COLO668 (cell line): ENCODE measurements around the gene NUDT3.
"Not testable (repeated sequence)": the region's sequence is repeated elsewhere in the genome, so short reads cannot be mapped to it uniquely, and the experiment has no call there.

Source experiments
- DNase-seq: peaks from one replicate; lab custom pipeline; 2025; ENCODE audit not compliant: unreplicated experiment; lab: John Stamatoyannopoulos, UW

NUDT3 gene

DNA sequence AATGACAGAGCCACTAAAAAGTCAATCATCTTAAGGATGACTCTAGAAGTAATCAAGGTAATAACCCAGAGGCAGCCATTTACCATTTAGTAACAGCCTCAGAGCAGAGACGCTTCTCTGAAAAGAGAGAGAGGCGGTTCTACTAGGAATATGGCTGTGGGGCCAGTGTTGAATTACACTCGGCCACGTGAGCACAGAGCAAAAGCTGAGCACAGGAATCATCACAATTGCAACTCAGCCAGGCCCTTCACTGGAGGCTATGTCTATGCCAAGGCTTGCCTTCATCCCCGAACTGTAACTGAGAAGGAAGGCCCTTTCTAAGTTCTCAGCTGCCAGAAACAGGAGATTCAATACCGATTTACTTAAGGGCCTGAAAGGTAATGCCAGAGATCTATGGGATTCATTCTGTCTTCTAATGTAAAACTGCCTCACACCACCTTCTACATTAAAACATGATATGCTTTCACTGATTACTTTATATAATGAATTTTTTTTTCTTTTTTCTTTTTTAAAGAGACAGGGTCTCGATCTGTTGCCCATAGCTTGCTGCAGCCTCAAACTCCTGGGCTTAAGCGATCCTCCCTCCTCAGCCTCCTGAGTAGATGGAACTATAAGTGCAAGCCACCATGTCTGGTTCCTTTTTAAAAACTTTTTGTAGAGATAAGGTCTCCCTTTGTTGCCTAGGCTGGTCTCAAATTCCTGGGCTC, 67.6 kb downstream of the NUDT3 start:
- no peak for DNase-seq

DNA sequence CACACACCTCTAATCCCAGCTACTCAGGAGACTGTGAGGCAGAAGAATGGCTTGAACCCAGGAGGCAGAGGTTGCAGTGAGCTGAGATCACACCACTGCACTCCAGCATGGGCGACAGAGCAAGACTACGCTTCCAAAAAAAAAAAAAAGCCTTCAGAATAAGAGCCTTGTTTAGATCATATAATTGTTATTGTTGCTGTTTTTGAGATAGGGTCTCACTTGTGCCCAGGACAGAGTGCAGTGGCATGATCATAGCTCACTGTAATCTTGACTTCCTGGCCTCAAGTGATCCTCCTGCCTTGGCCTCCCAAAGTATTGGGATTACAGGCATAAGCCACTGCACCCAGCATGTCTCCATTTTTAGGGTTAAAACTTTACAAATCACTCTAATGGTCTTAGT, 68.2 kb downstream of the NUDT3 start:
- DNase-seq, result not testable (repeated sequence)

DNA sequence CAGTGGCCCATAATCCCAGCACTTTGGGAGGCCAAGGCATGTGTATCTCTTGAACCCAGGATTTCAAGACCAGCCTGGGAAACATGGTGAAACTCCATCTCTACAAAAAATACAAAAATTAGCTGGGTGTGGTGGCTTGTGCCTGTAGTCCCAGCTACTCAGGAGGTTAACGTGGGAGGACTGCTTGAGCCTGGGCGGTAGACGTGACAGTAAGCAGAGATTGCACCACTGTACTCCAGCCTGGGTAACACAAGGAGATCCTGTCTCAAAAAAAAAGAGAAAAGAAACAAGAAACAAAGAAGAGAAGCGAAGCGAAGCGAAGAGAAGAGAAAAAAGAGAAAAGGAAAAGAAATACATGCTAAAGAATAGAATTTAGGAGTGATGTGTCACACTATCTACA, 69.2 kb downstream of the NUDT3 start:
- DNase-seq, result no peak

DNA sequence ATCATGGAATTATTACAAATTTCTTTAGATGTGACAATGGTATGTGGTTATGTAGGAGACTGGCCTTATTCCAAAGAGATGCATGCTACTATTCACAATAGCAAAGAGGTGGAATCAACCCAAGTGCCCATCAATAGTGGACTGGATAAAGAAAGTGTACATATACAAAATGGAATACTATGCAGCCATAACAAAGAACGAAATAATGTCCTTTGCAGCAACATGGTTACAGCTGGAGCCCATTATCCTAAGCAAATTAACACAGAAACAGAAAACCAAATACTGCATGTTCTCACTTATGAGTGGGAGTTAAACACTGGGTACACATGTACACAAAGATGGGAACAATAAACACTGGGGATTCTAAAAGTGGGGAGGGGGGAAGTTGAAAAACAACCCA, 69.7 kb downstream of the NUDT3 start:
- DNase-seq, result no peak

DNA sequence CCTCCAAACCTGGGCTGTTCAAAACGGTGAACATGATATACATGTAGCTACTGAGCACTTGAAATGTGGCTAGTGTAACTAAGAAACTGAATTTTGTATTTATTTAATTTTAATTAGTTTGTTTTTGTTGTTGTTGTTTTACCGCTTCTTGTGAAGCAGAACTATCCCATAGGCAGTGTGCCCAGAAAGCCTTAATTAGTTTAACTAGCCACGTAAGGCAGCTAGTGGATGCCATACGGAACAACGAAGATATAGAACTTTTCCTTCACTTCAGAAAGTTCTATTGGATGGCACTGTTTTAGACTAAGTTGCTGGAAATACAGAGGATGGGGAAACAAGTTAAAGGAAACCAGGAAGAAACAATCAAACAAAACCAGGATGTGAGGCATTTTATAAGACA, 70.6 kb downstream of the NUDT3 start:
- DNase-seq, result no peak

DNA sequence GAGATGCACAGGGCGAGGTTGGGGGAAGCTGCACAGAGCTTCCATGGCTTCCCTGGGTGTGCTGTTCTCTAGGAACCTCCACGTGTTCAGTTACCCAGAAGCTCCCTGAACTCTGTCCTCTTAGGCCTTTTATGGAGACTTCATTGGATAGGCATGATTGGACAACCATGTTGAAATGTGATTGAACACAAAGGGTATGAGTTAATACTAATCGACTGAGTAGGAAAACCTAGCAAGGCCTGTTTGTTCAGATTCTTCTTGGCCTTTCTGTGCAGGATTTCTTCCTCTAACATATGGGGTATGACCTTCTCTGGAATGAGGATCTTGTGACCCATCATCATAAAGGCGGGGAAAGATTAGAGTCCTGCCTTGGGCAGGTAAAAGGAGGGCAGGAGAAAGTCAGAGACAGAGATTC, 73.0 kb downstream of the NUDT3 start:
- no peak for DNase-seq

DNA sequence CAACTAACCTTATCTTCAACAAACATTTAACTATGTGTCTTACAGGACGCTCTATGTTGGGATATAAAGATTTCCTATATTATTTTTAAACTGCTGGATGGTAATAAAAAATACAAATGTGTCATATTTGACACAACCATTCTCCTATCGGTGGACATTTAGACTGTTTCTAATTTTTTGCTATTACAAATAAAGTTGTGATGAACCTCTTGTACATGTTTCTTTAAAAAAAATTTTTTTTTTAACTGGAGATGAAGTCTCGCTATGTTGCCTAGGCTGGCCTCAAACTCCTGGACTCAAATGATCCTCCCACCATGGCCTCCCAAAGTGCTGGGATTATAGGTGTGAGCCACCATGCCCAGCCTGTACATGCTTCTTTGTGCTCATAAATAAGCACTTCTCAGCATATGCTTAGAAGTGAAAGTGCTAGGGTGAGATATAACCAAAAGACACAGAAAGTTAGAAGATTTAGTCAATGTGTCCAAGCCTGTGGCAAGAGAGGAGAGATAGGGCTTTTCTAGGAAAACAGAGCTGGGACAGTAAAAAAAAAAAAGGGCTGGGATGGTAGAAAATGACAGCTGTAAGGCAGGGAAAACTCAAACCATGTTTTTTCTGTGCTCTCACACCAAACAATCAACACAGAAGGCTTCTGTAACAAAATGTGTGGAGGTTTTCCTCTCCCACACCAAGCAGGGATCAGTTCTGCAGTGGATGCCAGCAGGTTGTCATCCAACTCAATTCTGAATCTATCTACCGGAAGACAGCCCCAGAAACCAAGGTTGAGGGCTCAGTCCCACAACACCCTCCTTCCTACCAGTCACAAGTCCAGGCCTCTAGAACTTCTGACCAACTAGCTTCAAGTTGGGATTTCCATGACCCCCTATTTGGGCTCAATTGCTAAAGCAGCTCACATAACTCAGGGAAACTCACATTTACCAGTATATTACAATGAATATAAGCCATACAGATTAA, 73.7 kb downstream of the NUDT3 start:
- DNase-seq, result no peak

DNA sequence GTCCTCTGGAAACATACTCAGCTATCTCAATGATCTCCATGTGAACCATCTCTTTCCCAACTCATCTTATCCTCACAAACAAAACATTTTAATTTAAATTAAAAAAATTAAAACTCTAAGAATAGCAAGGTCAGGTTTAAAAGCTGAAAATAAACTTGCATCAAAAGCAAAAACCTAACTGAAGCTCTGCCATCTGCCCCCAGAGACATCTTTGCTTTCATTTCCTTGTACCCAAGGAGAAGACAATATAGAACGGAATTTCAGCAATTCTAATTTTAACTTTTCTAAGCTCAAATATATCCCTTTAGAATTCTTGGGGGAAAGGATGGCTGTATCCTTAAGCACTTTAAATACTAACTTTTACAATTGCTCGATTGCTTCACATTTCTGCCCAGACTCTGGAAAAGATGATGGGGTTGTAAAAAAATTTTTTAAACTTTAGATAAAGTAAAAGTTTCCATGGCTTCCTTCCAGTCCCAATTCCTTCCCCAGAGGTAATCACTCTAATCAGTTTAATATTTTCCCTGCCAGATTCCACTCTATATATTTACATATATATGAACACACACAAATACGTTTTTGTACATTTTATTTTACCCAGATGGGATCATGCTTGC, 74.5 kb downstream of the NUDT3 start:
- DNase-seq, result no peak

DNA sequence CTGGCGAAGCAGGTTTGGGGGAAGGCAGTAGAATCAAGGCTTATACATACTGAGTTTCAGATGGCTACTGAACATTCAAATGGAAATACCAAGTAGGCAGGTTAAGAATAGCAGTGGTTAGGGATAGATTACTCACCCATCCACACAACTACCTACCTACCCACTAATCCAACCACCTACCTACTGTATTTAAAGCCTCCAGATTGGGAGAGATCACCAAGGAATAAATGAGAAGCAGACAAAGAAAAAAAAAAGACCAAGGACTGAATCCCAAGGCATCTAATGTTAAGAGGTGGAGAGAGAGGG, 75.3 kb downstream of the NUDT3 start:
- DNase-seq, result no peak

DNA sequence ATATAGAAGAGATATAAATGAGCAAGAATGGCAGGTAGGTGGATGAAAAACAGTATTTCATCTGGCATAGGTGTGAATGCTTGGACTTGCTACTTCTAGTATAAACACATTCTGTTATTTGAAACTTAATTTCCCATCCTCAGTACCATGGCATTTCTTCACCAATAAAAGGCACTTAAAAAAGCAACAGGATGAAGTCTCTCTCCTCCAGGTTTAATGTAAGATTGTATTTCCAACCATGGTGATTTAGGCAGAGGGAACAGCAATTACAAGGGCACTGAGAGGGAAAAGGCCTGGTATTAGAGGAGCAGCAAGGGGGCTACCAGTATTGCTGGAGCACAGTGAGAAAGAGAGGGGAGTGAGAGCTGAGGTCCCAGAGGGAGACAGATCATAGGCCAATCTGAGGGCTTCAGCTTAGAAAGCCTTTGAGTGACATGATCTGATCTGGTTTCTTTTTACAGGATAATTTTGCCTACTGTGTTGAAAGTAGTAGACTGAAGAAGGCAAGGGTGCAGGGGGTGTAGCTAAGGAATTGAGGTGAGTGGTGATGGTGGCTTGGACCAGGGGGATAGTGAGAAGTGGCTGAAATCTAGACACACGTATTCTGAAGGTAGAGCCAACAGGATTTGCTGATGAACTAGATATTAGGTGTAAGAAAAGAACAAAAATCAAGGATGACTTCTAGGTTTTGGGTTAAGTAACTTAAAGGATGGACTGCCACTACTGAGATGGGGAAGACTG, 75.9 kb downstream of the NUDT3 start:
- DNase-seq, result no peak

DNA sequence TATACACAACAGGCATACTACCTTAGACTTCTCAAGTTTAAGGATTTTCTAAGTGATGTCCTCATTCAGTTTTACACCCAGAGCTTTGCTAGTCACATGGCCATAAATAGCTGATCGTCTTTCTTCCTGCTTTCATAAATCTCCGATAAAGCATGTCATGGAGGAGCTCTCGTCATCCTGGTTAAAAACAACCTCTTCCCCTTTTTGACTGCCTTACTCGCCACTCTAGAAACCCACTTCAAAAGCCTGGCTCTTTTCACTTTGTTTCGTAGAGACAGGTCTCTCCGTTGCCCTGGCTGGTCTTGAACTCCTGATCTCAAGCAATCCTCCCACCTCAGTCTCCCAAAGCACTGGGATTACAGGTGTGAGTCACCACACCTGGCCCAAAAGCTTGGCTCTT, 76.7 kb downstream of the NUDT3 start:
- no peak for DNase-seq

DNA sequence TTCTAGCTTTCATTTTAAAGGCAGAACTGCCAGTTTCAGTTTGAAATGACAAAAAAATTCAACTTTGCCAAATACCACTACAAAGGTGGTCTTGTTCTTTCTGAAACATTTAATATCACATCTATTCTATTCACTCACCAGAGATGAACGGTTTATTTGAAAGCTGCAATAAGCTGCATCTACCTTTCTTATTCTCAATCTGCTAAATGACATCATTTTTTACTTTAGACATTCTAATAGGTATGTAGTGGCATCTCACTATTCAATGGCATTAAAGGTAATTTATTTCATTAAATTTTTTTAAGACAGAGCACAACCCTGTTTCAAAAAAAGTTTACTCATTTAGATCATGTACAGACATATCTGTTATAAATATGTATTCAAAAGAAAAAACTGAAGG, 77.2 kb downstream of the NUDT3 start:
- no peak for DNase-seq

DNA sequence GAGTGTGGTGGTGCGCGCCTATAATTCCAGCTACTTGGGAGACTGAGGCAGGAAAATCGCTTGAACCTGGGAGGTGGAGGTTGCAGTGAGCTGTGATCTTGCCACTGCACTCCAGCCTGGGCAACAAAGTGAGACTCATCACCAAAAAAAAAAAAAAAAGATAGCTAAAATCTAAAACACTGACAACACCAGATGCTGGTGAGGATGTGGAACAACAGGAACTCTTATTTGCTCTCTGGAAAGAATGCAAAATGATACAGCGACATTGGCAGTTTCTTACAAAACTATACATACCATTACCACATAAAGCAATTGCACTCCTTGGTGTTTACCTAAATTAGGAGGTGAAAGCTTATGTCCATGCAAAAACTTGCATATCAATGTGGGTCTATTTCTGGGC, 80.2 kb downstream of the NUDT3 start:
- no peak for DNase-seq

DNA sequence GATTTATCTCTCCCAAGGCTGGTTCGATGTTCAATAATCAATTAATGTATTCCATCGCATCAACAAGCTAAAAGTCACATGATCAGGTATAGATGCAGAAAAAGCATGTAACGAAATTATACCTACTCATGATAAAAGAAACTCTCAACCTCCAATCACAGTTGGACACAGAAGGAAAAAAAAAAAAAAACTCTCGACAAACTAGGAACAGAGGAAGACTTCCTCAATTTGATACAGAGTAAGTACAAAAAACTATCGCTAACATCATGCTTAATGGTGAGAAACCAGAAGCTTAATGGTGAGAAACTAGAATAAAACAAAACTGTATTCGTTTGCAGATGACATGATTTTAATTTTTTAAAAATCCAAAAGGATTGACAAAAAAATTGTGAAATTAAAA, 81.7 kb downstream of the NUDT3 start:
- DNase-seq, result no peak

DNA sequence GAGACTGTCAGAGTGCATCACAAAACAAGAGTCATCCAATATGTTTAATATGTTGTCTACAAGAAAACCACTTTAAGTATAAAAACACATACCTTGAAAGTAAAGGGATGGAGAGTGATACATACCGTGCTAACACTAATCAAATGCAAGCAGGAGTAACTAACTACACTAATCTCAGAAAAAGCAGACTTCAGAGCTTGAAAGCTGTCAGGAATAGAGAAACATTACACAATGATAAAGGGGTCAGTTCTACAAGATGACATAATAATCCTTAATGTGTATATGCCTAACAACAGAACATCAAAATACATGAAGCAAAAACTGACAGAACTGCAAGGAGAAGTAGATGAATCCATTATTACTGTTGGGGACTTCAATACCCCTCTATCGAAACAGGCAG, 84.0 kb downstream of the NUDT3 start:
- no peak for DNase-seq

DNA sequence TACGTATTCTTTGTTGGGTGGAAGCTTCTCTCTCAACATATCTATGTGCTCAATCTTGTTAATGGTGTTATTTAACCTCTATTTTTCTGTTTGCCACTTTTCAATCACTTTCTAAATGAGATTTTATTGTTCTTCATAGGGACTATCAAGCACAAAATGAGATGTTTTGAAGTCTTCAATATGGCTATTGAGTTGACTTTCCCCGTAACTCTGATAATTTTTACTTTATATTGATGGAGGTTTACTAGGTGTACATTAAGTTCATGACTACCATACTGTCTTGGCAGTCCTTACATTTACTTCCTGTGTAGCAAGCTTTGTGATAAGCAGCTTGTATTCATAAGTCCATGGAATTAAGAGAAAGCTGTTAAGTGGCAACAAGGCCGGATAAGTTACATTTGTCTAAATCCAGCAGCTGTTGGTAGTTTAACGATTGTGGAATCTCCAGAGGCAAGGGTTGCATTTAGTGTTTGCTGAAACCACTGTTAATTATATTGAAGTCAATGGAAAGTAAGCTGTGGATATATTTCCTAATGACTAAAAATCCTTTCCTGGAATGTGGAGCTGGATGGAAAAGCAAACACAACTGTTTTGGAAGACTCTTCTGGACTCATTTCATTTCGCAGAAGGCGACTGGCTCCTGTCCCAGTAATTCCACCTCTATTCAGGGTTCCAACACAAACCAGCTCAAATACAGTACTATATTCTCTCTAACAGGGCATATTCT, 86.3 kb downstream of the NUDT3 start:
- no peak for DNase-seq

DNA sequence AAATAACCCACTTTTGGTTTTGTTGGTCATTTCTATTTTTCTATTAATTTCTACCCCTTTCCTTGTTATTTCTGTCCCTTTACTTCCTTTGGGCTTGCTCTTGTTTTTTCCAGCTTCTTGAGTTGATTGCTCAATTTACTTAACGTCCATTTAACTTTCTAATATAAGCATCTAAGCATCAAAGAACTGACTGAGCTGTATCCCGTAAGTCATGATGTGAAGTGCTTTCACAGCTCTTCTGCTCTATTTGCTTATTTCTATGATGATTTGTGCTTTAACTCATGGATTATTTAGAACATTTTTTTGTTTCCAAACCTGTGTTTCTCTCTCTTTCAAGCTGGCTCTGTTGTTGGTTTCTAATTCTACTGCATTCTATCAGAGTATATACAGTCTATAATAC, 87.0 kb downstream of the NUDT3 start:
- no peak for DNase-seq

DNA sequence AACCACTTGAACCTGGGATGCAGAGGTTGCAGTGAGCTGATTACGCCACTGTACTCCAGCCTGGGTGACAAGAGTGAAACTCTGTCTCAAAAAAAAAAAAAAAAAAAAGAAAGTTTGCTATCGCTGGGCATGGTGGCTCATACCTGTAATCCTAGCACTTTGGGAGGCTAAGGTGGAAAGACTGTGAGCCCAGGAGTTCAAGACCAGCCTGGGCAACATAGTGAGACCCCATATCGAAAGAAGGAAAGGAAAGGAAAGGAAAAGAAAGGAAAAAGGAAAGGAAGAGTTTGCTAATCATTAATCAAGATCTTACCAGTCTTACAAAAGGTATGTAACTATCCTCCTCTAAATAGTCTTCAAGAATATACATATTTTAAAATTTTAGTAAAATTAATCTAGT, 88.3 kb downstream of the NUDT3 start:
- no peak for DNase-seq

DNA sequence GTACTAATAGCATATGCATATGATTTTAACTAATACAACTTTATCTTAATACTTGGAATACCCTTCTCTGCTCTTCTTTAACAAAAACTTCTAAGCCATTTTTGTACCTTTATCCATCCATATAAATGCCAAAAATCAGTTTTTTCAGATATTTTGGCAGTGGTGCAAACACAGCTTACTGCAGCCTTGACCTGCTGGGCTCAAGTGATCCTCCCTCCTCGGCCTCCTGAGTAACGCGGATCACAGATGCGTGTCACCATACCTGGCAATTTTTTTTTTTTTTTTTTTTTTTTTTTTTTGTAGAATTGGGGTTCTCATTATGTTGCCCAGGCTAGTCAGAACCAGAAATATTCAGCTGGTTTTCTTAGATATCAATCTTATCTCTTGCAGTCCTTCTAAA, 89.5 kb downstream of the NUDT3 start:
- DNase-seq, result no peak

DNA sequence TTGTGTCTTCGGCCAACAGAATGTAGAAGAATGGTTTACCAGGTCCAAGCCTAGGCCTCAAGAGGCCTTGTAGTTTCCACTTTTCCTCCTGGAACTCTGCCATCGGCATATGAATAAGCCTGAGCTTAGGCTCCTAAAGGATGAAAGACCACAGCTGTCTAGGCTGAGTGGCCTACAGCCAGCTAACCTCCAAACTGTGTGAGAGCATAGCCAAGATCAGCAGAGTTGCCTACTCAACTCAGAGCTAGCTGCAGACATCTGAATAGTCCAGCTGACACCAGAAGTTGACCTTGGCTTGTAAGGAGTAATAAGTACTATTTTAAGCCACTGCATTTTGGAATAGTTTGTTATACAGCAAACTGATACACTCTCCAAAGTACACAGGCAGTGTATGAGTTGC, 91.1 kb downstream of the NUDT3 start:
- DNase-seq, result no peak

DNA sequence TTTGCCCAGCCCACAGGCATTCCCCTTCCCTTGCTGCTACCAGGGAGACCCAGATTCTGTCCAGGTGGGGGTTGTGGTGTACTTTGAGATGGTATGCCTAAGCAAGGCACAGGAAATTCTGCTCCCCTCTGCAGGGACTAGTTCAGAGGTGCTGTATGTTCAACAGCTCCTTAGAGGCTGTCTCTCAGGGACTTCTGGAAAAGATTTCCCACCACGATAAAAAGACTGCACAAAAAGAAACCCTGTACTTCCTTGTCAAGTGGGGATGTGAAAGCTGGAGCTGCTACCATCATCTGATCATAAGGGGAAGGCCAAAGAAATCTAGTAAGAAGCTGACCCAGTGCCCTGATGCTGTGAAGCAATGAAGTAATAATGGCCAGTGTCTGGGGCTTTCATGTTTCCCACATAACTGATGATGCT, 92.1 kb downstream of the NUDT3 start:
- no peak for DNase-seq
